ENCODE results near the gene CNGA1.

DNA sequence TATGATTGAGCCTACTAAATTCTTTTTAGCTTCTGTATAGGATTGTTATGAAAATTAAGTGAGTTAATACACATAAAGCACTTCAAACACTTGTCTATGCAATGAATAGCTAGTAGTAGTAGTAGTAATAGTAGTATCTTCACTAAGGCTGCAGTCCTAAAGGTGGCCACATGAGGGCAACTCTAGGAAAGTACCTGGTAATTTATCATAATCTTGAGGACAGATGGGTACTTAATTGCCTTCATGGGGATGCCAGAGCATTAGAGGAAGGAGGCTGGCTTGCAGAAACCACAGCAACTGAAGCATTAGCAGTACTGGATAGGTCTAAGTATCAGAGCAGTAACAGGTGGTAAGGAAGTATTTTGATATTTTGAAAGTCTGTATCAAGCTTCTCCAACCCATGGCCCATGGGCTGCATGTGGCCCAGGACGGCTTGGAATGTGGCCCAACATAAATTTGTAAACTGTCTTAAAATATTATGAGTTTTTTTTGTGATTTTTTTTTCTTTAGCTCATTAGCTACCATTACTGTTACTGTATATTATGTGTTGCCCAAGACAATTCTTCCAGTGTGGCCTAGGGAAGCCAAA lies 17.4 kb upstream of the CNGA1 start:
- no peak for TF ChIP-seq ISL1 (CRISPR knock-in tag; IDR thresholded peaks at IDR 0.05)
- TF ChIP-seq, protein P1, sequence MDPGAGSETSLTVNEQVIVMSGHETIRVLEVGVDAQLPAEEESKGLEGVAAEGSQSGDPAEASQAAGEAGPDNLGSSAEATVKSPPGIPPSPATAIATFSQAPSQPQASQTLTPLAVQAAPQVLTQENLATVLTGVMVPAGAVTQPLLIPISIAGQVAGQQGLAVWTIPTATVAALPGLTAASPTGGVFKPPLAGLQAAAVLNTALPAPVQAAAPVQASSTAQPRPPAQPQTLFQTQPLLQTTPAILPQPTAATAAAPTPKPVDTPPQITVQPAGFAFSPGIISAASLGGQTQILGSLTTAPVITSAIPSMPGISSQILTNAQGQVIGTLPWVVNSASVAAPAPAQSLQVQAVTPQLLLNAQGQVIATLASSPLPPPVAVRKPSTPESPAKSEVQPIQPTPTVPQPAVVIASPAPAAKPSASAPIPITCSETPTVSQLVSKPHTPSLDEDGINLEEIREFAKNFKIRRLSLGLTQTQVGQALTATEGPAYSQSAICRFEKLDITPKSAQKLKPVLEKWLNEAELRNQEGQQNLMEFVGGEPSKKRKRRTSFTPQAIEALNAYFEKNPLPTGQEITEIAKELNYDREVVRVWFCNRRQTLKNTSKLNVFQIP (CRISPR knock-in tag; IDR thresholded peaks at IDR 0.05; ENCODE audit: borderline replicate concordance, low read depth), result no peak
- TF ChIP-seq, protein P2, sequence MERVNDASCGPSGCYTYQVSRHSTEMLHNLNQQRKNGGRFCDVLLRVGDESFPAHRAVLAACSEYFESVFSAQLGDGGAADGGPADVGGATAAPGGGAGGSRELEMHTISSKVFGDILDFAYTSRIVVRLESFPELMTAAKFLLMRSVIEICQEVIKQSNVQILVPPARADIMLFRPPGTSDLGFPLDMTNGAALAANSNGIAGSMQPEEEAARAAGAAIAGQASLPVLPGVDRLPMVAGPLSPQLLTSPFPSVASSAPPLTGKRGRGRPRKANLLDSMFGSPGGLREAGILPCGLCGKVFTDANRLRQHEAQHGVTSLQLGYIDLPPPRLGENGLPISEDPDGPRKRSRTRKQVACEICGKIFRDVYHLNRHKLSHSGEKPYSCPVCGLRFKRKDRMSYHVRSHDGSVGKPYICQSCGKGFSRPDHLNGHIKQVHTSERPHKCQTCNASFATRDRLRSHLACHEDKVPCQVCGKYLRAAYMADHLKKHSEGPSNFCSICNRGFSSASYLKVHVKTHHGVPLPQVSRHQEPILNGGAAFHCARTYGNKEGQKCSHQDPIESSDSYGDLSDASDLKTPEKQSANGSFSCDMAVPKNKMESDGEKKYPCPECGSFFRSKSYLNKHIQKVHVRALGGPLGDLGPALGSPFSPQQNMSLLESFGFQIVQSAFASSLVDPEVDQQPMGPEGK (CRISPR knock-in tag; IDR thresholded peaks at IDR 0.05; ENCODE audit: borderline replicate concordance), result no peak
- no peak for TF ChIP-seq CSDC2 (CRISPR knock-in tag; IDR thresholded peaks at IDR 0.05)
- no peak for TF ChIP-seq RARB (CRISPR knock-in tag; IDR thresholded peaks at IDR 0.05)
- no peak for TF ChIP-seq ESRRG (CRISPR knock-in tag; IDR thresholded peaks at IDR 0.05)
- TF ChIP-seq BACH2 (CRISPR knock-in tag; IDR thresholded peaks at IDR 0.05; ENCODE audit: borderline replicate concordance), result no peak
- TF ChIP-seq ZFP30 (CRISPR knock-in tag; IDR thresholded peaks at IDR 0.05), result no peak
- no peak for TF ChIP-seq TCF4 (CRISPR knock-in tag; IDR thresholded peaks at IDR 0.05; ENCODE audit: borderline replicate concordance)
- TF ChIP-seq ZNF70 (CRISPR knock-in tag; IDR thresholded peaks at IDR 0.05), result no peak
- TF ChIP-seq ZFP3 (CRISPR knock-in tag; IDR thresholded peaks at IDR 0.05), result no peak
